SK-N-SH treated with all-trans-retinoic acid at 6 μM for 48 hours (cell line): ENCODE data around the gene PIP5K1C.

Experiments used
- ATAC-seq: fragments of 200-7000 bp; cut with Tn5 transposase; 3 replicates; pipeline ENCODE4 v1.9.1; 2020; ENCODE audit warnings: mild to moderate bottlenecking, moderate library complexity
- ARNTL ChIP-seq: fragments of 450-650 bp; formaldehyde crosslinking; IDR thresholded peaks from 2 replicates; pipeline ENCODE4 v1.5.0; 2020; ENCODE audit warnings: low read depth, mild to moderate bottlenecking, moderate library complexity, borderline replicate concordance
- BACH2 ChIP-seq: fragments of 250-450 bp; sonication (Bioruptor Pico); IDR thresholded peaks from 2 replicates; pipeline ENCODE4 v1.9.0; 2021; ENCODE audit warnings: mild to moderate bottlenecking, borderline replicate concordance
- CSDC2 ChIP-seq: fragments of 250-450 bp; sonication (Bioruptor Pico); IDR thresholded peaks from 2 replicates; pipeline ENCODE4 v1.5.0; 2020; ENCODE audit warnings: mild to moderate bottlenecking, moderate library complexity
- ESRRG ChIP-seq: fragments of 250-450 bp; sonication (Bioruptor Pico); IDR thresholded peaks from 2 replicates; pipeline ENCODE4 v1.6.1; 2021; ENCODE audit warnings: mild to moderate bottlenecking
- OSR1 ChIP-seq: fragments of 250-450 bp; sonication (Bioruptor Pico); IDR thresholded peaks from 2 replicates; pipeline ENCODE4 v1.8.0; 2022; ENCODE audit warnings: moderate library complexity, mild to moderate bottlenecking, inconsistent platforms
- PPARA ChIP-seq: fragments of 250-450 bp; sonication (Bioruptor Pico); IDR thresholded peaks from 2 replicates; pipeline ENCODE4 v1.5.0; 2020; ENCODE audit warnings: mild to moderate bottlenecking, borderline replicate concordance
- RARB ChIP-seq: fragments of 250-450 bp; sonication (Bioruptor Pico); IDR thresholded peaks from 2 replicates; pipeline ENCODE4 v1.8.0; 2021; ENCODE audit warnings: mild to moderate bottlenecking, moderate library complexity
- SNAI2 ChIP-seq: fragments of 250-450 bp; sonication (Bioruptor Pico); IDR thresholded peaks from 2 replicates; pipeline ENCODE4 v1.5.0; 2020; ENCODE audit warnings: mild to moderate bottlenecking, moderate library complexity
- TCF4 ChIP-seq: fragments of 250-450 bp; sonication (Bioruptor Pico); IDR thresholded peaks from 2 replicates; pipeline ENCODE4 v1.8.0; 2021; ENCODE audit warnings: mild to moderate bottlenecking, moderate library complexity, borderline replicate concordance
- TOX ChIP-seq: fragments of 250-450 bp; sonication (Bioruptor Pico); IDR thresholded peaks from 2 replicates; pipeline ENCODE4 v1.8.0; 2021; ENCODE audit warnings: mild to moderate bottlenecking, moderate library complexity, borderline replicate concordance
- ZC3H10 ChIP-seq: fragments of 250-450 bp; sonication (Bioruptor Pico); IDR thresholded peaks from 2 replicates; pipeline ENCODE4 v1.5.1; 2021; ENCODE audit warnings: mild to moderate bottlenecking, moderate library complexity
- ZFP3 ChIP-seq: fragments of 250-450 bp; sonication (Bioruptor Pico); IDR thresholded peaks from 2 replicates; pipeline ENCODE4 v1.5.0; 2020; ENCODE audit warnings: mild to moderate bottlenecking, moderate library complexity
- ZFP30 ChIP-seq: fragments of 450-650 bp; formaldehyde crosslinking; IDR thresholded peaks from 2 replicates; pipeline ENCODE4 v1.5.0; 2022; ENCODE audit warnings: mild to moderate bottlenecking, moderate library complexity
- ZNF565 ChIP-seq: fragments of 450-650 bp; formaldehyde crosslinking; conservative IDR thresholded peaks from 2 replicates; pipeline ENCODE4 v1.5.0; 2020; ENCODE audit warnings: low read depth, mild to moderate bottlenecking, moderate library complexity
- ZNF70 ChIP-seq: fragments of 450-650 bp; formaldehyde crosslinking; IDR thresholded peaks from 2 replicates; pipeline ENCODE4 v1.5.0; 2020; ENCODE audit warnings: mild to moderate bottlenecking, moderate library complexity
- TF ChIP-seq, protein P1 (sequence below): fragments of 250-450 bp; sonication (Bioruptor Pico); IDR thresholded peaks from 2 replicates; pipeline ENCODE4 v1.8.0; 2021; ENCODE audit warnings: low read depth, mild to moderate bottlenecking, moderate library complexity, borderline replicate concordance
- TF ChIP-seq, protein P2 (sequence below): fragments of 250-450 bp; sonication (Bioruptor Pico); IDR thresholded peaks from 2 replicates; pipeline ENCODE4 v1.5.0; 2020; ENCODE audit warnings: mild to moderate bottlenecking, moderate library complexity
- TF ChIP-seq, protein P3 (sequence below): fragments of 250-450 bp; sonication (Bioruptor Pico); IDR thresholded peaks from 2 replicates; pipeline ENCODE4 v1.8.0; 2020; ENCODE audit warnings: mild to moderate bottlenecking, moderate library complexity, borderline replicate concordance
- TF ChIP-seq, protein P4 (sequence below): fragments of 250-450 bp; sonication (Bioruptor Pico); IDR thresholded peaks from 2 replicates; pipeline ENCODE4 v1.5.1; 2020; ENCODE audit warnings: low read depth, mild to moderate bottlenecking, moderate library complexity

PIP5K1C gene

DNA sequence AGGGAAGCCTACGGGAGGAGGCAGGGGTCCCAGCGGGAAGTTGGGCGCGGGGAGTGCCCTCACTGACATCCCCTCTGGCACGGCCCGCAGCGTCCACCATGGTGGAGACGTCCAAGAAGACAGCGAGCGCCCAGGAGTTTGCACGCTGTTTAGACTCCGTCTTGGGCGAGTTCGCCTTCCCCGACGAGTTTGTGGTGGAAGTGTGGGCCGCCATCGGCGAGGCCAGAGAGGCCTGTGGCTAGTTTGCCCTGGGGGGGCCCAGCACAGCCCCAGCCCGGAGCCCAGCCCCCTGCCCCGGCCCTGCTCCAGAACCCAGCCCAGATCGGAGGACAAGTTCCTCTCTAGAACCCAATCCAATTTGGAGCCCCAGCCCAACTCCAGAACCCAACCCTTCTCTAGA lies 110.3 kb downstream of the PIP5K1C start:
- TF ChIP-seq CSDC2 (CRISPR knock-in tag) (no peak), ZFP3 (CRISPR knock-in tag) (no peak), ZC3H10 (no peak), TCF4 (CRISPR knock-in tag) (no peak), ZNF565 (no peak), ZNF70 (CRISPR knock-in tag) (no peak), ZFP30 (CRISPR knock-in tag) (no peak), OSR1 (CRISPR knock-in tag) (no peak), ARNTL (CRISPR knock-in tag) (no peak), BACH2 (CRISPR knock-in tag) (no peak), RARB (CRISPR knock-in tag) (no peak), ESRRG (CRISPR knock-in tag) (no peak), SNAI2 (CRISPR knock-in tag) (no peak), PPARA (CRISPR knock-in tag) (no peak)
- TF ChIP-seq, protein P1, sequence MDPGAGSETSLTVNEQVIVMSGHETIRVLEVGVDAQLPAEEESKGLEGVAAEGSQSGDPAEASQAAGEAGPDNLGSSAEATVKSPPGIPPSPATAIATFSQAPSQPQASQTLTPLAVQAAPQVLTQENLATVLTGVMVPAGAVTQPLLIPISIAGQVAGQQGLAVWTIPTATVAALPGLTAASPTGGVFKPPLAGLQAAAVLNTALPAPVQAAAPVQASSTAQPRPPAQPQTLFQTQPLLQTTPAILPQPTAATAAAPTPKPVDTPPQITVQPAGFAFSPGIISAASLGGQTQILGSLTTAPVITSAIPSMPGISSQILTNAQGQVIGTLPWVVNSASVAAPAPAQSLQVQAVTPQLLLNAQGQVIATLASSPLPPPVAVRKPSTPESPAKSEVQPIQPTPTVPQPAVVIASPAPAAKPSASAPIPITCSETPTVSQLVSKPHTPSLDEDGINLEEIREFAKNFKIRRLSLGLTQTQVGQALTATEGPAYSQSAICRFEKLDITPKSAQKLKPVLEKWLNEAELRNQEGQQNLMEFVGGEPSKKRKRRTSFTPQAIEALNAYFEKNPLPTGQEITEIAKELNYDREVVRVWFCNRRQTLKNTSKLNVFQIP (CRISPR knock-in tag), result no peak
- TF ChIP-seq, protein P2, sequence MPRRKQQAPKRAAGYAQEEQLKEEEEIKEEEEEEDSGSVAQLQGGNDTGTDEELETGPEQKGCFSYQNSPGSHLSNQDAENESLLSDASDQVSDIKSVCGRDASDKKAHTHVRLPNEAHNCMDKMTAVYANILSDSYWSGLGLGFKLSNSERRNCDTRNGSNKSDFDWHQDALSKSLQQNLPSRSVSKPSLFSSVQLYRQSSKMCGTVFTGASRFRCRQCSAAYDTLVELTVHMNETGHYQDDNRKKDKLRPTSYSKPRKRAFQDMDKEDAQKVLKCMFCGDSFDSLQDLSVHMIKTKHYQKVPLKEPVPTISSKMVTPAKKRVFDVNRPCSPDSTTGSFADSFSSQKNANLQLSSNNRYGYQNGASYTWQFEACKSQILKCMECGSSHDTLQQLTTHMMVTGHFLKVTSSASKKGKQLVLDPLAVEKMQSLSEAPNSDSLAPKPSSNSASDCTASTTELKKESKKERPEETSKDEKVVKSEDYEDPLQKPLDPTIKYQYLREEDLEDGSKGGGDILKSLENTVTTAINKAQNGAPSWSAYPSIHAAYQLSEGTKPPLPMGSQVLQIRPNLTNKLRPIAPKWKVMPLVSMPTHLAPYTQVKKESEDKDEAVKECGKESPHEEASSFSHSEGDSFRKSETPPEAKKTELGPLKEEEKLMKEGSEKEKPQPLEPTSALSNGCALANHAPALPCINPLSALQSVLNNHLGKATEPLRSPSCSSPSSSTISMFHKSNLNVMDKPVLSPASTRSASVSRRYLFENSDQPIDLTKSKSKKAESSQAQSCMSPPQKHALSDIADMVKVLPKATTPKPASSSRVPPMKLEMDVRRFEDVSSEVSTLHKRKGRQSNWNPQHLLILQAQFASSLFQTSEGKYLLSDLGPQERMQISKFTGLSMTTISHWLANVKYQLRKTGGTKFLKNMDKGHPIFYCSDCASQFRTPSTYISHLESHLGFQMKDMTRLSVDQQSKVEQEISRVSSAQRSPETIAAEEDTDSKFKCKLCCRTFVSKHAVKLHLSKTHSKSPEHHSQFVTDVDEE, result no peak
- no peak for ATAC-seq

DNA sequence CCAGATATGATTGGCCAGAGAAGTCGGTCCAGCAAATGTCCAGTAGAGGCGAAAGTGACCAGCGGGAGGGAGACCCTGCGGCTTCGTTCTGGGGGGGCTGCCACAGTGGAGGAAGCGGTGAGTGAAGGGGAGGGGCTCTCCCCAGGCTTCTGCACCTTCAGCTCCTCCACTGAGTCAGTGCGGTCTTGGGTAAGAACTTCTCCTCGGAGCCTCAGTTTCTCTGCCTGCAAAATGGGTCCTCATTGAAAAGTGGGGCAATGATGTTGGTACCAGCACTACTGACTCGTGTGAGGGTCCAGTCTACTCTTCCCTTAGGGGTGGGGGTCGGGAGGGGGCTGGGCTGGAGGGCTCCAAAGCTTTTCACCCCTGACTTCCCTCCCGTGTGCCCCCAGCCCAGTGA lies 110.8 kb downstream of the PIP5K1C start:
- TF ChIP-seq ESRRG (CRISPR knock-in tag) (no peak), ZC3H10 (no peak), ZNF70 (CRISPR knock-in tag) (no peak), ZNF565 (no peak)
- TF ChIP-seq, protein P3, sequence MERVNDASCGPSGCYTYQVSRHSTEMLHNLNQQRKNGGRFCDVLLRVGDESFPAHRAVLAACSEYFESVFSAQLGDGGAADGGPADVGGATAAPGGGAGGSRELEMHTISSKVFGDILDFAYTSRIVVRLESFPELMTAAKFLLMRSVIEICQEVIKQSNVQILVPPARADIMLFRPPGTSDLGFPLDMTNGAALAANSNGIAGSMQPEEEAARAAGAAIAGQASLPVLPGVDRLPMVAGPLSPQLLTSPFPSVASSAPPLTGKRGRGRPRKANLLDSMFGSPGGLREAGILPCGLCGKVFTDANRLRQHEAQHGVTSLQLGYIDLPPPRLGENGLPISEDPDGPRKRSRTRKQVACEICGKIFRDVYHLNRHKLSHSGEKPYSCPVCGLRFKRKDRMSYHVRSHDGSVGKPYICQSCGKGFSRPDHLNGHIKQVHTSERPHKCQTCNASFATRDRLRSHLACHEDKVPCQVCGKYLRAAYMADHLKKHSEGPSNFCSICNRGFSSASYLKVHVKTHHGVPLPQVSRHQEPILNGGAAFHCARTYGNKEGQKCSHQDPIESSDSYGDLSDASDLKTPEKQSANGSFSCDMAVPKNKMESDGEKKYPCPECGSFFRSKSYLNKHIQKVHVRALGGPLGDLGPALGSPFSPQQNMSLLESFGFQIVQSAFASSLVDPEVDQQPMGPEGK, result no peak
- TF ChIP-seq, protein P1 (CRISPR knock-in tag), result no peak
- TF ChIP-seq, protein P4, sequence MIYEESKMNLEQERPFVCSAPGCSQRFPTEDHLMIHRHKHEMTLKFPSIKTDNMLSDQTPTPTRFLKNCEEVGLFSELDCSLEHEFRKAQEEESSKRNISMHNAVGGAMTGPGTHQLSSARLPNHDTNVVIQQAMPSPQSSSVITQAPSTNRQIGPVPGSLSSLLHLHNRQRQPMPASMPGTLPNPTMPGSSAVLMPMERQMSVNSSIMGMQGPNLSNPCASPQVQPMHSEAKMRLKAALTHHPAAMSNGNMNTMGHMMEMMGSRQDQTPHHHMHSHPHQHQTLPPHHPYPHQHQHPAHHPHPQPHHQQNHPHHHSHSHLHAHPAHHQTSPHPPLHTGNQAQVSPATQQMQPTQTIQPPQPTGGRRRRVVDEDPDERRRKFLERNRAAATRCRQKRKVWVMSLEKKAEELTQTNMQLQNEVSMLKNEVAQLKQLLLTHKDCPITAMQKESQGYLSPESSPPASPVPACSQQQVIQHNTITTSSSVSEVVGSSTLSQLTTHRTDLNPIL (CRISPR knock-in tag), result no peak
- ATAC-seq, result no peak

DNA sequence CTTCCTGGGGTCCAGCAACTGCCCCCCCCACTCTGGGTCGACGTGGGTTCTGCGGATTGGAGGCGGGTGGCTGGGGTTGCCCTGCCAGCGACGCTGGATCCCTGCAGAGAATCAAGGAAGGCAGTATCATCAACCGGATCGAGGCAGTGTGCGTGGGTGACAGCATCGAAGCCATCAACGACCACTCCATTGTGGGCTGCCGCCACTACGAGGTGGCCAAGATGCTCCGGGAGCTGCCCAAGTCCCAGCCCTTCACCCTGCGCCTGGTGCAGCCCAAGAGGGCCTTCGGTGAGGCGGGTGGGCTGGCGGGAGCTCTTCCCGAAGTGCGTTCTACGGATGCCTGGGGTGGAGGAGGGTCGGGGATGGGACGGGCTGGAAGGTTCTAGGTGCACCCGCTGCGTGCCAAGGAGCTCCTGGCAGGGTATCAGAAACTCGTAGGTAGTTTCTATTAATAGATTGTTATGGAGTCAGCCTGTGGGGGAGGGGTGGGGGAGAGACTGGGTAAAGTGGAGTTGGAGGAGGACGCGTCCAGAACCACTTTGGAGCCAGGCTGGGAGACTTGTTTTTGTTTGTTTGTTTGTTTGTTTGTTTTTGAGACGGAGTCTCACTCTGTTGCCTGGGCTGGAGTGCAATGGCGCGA lies 113.4 kb downstream of the PIP5K1C start:
- TF ChIP-seq ZFP30 (CRISPR knock-in tag), result no peak
- TF ChIP-seq RARB (CRISPR knock-in tag), result no peak
- no peak for TF ChIP-seq OSR1 (CRISPR knock-in tag)
- no peak for TF ChIP-seq TOX
- TF ChIP-seq CSDC2 (CRISPR knock-in tag), result no peak
- no peak for TF ChIP-seq ARNTL (CRISPR knock-in tag)
- ATAC-seq, result peak; percentile 52
